ENCODE data around the gene HOXB7.
A peak's percentile ranks its signal among the peaks of the same experiment; 100 is the strongest.

HOXB7 gene

GRCh38 chr17:48593840-48594537, 16.8 kb downstream of the HOXB7 start:
- H3K27ac Mint-ChIP-seq, result peak overlapping the region; percentile 31
- H3K36me3 Mint-ChIP-seq, result peaks cover 5 to 8% of the 10 kb centered on the region in 2 donors
- ATAC-seq (replicated peaks) (peak; percentile 60 to 64), DNase-seq (peak; percentile 76)
- no peaks in the 10 kb centered on the region for H3K9me3 Mint-ChIP-seq
- H3K4me3 Mint-ChIP-seq, result peak overlapping the region; percentile 75 to 80
- peaks cover 43 to 71% of the 10 kb centered on the region in 2 donors for H3K4me1 Mint-ChIP-seq
- peaks cover 89 to 98% of the 10 kb centered on the region in 2 donors for H3K27me3 Mint-ChIP-seq

GRCh38 chr17:48593126-48593829, 17.5 kb downstream of the HOXB7 start, which contains the start of gene HOXB5:
TSS of gene HOXB5 (minus strand) at chr17:48593779. CDS start at chr17:48593682, 97 bp downstream.
- Mint-ChIP-seq H3K4me1 (peaks cover 41 to 64% of the 10 kb centered on the region in 2 donors), H3K27ac (peak within 1 kb of the TSS; percentile 83)
- ATAC-seq (replicated peaks), result peak; percentile 27 to 38

DNA sequence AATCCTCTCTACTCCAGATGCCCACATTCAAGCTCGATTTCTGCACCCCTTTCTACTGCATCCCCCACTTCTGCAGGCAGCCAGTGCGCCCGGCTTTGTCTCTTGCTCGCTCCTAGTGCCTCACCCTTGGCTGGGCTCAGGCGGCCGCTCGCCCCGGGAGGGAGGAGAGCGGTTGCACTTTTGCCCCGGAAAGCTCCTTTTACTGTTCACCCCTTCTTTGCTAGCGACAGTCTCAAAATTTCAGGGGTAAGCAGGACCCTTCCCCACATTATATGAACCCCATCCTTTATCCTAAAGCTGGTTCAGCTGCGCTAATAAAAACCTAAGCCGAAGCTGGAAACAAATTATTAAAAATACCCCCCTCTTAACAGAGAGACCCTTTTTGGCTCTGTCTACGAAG, 18.2 kb downstream of the HOXB7 start:
- H3K27me3 Mint-ChIP-seq, result peaks cover 88 to 97% of the 10 kb centered on the region in 2 donors
- peaks cover 5 to 8% of the 10 kb centered on the region in 2 donors for H3K36me3 Mint-ChIP-seq
- H3K4me3 Mint-ChIP-seq, result peak overlapping the region; percentile 75 to 80
- H3K4me1 Mint-ChIP-seq, result peaks cover 36 to 57% of the 10 kb centered on the region in 2 donors
- H3K27ac Mint-ChIP-seq, result peak overlapping the region; percentile 75
- no peaks in the 10 kb centered on the region for H3K9me3 Mint-ChIP-seq
- DNase-seq (no peak), ATAC-seq (replicated peaks) (peak; percentile 37 to 40)

More at GRCh38 chr17:48593126-48593829, 17.5 kb downstream of the HOXB7 start, which contains the start of gene HOXB5:
- Mint-ChIP-seq H3K27me3 (peaks cover 88 to 98% of the 10 kb centered on the region in 2 donors), H3K4me3 (peak within 1 kb of the TSS; percentile 75 to 80), H3K36me3 (peaks cover 5 to 8% of the 10 kb centered on the region in 2 donors), H3K9me3 (no peaks in the 10 kb centered on the region)
- DNase-seq, result no peak

DNA sequence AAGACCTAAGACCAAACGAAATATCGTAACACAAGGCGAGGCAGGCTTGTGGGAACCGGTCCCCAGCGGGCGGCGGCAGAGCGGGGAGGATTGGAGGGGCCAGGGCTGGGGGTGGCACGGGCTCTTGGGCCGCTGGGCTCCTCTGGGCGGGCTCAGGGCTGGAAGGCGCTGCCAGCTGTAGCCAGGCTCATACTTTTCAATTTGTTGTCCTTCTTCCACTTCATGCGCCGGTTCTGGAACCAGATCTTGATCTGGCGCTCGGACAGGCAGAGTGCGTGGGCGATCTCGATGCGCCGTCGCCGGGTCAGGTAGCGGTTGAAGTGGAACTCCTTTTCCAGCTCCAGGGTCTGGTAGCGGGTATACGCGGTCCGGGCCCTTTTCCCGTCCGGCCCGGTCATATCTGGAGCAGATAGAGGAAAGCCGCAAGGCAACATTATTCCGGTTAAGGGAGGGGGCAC, 18.7 kb downstream of the HOXB7 start:
- Mint-ChIP-seq H3K9me3 (no peaks in the 10 kb centered on the region), H3K4me3 (peak overlapping the region; percentile 75 to 80), H3K27ac (no peak overlapping the region), H3K36me3 (peaks cover 5 to 8% of the 10 kb centered on the region in 2 donors), H3K27me3 (peaks cover 88 to 97% of the 10 kb centered on the region in 2 donors), H3K4me1 (peaks cover 32 to 54% of the 10 kb centered on the region in 2 donors)
- no peak for DNase-seq
- ATAC-seq (replicated peaks), result no peak

DNA sequence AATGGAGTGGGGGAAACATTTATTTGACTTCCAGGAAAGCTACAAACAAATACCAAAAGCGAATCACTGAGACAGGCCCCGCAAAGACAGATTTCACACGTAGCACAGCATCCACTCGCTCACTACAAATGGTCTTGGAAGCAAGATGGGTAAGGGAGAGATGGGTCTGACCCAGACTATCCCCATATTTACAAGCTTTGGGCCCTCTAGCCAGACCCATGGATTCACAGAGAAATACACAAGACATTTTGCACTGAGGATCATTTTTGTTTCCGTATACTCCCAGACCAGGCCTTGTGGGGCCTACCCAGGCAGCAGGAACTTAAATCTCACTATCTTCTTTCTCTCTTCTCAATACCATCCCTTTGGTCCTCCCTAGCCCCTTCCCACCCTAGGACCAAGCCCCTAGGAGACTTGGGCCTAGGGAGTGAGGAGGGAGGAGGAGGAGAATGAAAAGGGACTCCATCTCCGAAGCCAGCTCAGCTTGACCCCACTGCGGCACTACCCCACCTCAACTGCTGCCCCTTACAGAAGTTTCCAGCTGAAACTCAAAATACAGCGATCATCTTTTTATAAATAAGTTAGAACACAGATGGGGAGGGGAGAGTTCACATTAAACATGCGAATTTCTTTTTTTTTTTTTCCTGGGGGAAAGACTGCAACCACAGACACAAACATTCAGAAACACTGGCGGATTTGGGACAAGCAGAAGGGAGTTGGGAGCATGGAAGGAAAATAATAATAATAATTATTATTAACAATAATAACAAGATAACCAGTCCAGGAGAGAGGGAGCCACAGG, 19.4 kb downstream of the HOXB7 start:
- Mint-ChIP-seq H3K27ac (no peak overlapping the region), H3K4me3 (peak overlapping the region in 1 of 2 donors; percentile 75), H3K4me1 (peaks cover 26 to 54% of the 10 kb centered on the region in 2 donors), H3K9me3 (no peaks in the 10 kb centered on the region), H3K36me3 (peaks cover 5 to 7% of the 10 kb centered on the region in 2 donors), H3K27me3 (peaks cover 88 to 97% of the 10 kb centered on the region in 2 donors)
- ATAC-seq (replicated peaks), result no peak
- no peak for DNase-seq

- Mint-ChIP-seq H3K36me3 (peaks cover 4% of the 10 kb centered on the region in 2 donors), H3K27me3 (peaks cover 90 to 97% of the 10 kb centered on the region in 2 donors), H3K4me3 (no peak overlapping the region), H3K27ac (peak overlapping the region; percentile 62), H3K9me3 (no peaks in the 10 kb centered on the region), H3K4me1 (peaks cover 29 to 54% of the 10 kb centered on the region in 2 donors)
- ATAC-seq (replicated peaks) (no peak), DNase-seq (no peak)
Measured at GRCh38 chr17:48590607-48591161, 20.1 kb downstream of the HOXB7 start.

DNA sequence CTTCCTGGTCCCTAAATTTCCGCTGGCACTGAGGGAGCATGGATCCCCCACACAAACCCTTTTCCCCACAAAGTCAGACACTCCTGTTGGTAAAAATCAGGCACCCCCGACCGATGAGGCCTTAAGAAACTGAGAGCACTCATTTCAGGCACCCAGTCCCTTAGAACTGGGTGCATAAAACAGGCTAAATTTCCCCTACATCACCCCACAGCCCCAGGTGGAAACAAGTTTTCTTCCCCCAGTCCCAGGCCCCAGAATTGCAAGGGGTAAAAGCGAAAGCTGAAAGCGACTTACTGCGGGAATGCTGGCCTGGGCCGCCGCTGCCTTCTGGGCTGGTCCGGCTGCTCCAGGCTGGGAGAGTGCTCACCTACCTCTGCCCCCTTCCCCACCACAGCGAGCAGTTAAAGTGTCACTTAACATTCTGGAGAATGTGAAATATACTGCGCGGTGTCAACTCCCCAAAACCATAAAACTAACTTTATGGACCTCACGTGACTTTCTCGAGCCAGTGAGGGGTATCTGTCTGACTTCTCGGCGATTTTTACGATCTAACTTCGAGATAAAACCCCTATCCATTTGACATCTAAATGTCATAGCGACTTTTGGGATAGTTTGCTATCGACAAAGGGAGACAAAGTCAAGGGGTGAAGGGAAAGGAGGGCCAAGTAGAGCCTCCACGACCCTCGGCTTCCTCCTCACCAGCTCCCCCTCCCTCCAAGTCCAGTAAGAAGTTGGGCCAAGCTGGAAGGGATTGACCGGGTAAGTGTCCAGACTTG, 20.8 kb downstream of the HOXB7 start, which contains the start of gene HOXB3:
HOXB3 (minus strand) TSS at position 411 of the 776 bp plus-strand sequence. CDS start 37,767 bp downstream, outside the sequence.
- peaks cover 4% of the 10 kb centered on the region in 2 donors for H3K36me3 Mint-ChIP-seq
- H3K27me3 Mint-ChIP-seq, result peaks cover 90 to 97% of the 10 kb centered on the region in 2 donors
- ATAC-seq (replicated peaks) (no peak), DNase-seq (no peak)
- peak within 1 kb of the TSS; percentile 62 for H3K27ac Mint-ChIP-seq
- H3K4me1 Mint-ChIP-seq, result peaks cover 35 to 61% of the 10 kb centered on the region in 2 donors
- H3K9me3 Mint-ChIP-seq, result no peaks in the 10 kb centered on the region
- H3K4me3 Mint-ChIP-seq, result peak within 1 kb of the TSS; percentile 46 to 68

DNA sequence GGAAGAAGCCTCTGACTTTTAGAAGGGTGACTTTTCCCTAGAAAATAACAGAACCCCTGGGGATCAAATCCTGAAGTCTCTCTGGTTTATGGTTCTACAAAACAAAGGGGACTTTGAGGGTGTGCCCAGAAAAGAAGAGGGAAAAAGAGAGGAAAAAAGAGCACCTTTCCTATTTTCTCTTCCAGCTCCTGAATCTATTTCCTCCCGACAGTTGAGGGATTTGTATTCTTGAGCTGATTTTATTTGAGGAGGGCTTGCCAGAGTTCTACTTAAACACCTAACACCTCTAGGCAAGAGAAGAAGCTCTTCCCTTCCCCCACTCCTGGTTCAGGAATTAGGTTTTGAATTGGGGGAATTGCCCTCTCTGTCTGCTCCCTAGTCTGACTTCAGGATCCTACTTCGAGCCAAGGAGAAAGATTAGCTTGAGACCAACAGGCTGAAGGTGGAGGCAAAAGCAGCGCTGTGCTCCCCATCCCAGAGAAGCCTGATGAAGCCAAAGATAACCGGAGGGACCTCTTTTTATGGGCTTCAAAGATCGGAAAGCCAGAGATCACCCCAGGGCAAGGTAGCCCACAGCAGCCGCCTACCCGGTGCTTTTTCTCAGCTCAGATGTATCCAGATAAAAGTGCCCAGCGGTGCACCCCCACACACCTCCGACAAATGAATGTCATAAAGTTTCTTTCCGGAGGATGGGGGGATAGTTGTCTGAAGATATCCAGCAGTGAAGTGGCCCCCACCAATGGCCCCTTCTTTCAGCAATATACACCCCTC, 21.6 kb downstream of the HOXB7 start:
- H3K4me3 Mint-ChIP-seq, result peak overlapping the region; percentile 46 to 68
- no peak overlapping the region for H3K27ac Mint-ChIP-seq
- peaks cover 38 to 65% of the 10 kb centered on the region in 2 donors for H3K4me1 Mint-ChIP-seq
- peaks cover 4% of the 10 kb centered on the region in 2 donors for H3K36me3 Mint-ChIP-seq
- DNase-seq (no peak), ATAC-seq (replicated peaks) (no peak)
- no peaks in the 10 kb centered on the region for H3K9me3 Mint-ChIP-seq
- H3K27me3 Mint-ChIP-seq, result peaks cover 95 to 99% of the 10 kb centered on the region in 2 donors

DNA sequence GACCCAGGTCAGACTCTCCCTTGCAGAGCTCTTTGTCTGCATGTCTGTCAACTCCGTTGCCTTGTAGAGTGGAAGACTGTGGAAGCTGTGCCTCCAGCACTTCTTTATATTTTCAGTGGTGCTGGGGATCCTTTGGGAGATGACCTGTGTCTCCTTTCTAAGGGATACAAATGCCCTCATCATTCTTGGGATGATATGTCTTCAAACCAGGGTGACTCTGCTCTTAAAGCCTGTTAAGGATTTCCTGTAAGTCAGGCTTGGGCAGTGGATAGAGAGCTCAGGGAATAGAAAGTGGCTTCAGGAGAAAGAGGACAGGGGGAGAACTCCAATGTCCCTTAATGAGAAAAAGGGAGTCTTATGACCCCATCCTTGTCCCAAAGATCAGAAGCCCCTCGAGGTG, 22.3 kb downstream of the HOXB7 start:
- Mint-ChIP-seq H3K9me3 (no peaks in the 10 kb centered on the region), H3K27ac (no peak overlapping the region), H3K4me1 (peaks cover 38 to 59% of the 10 kb centered on the region in 2 donors), H3K4me3 (no peak overlapping the region), H3K36me3 (peaks cover 4% of the 10 kb centered on the region in 2 donors), H3K27me3 (peaks cover 95 to 99% of the 10 kb centered on the region in 2 donors)
- ATAC-seq (replicated peaks) (no peak), DNase-seq (no peak)

GRCh38 chr17:48588074-48588415, 22.8 kb downstream of the HOXB7 start:
- Mint-ChIP-seq H3K36me3 (peaks cover 4% of the 10 kb centered on the region in 2 donors), H3K9me3 (no peaks in the 10 kb centered on the region), H3K27me3 (peaks cover 95 to 99% of the 10 kb centered on the region in 2 donors), H3K4me1 (peaks cover 34 to 55% of the 10 kb centered on the region in 2 donors), H3K27ac (no peak overlapping the region), H3K4me3 (no peak overlapping the region)
- ATAC-seq (replicated peaks) (no peak), DNase-seq (no peak)

DNA sequence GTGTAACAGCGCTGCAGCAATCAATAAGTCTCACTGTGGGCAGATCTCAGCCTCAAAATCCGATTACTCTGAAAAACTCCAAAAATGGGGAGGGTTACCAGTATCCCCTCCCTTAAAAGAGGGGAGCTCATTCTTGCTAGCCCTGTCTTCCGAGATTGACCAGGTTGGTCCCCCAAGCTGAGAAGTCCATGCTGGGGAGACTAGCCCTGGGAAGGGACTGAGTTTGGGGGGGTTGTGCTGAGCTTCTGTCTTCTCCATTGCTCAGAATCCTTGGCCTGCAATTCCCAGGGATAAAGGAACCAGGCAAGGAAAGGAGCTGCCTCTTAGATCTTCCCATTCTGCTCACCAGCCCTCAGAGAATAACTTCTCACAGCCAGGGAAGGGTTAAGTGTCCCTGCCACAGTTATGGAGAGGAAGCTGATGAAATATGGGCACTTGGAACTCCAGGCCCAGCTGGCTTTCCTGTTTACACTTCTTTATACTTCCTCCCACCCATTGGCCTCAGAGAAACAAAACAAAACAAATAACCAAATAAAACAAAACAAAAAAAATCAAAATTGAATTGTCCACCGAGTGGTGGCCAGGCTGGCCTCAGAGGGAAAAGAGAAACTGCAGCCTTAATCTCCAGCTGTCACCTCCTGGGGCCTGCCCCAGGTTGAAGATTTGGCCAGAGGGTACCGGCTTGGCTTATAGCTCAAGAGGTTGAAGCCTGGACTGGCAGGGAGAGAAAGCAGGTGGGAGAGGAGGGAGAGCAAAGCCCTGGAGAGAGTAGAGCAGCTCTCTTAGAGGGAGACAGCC, 23.3 kb downstream of the HOXB7 start:
- Mint-ChIP-seq H3K27me3 (peaks cover 97 to 99% of the 10 kb centered on the region in 2 donors), H3K4me3 (no peak overlapping the region), H3K9me3 (no peaks in the 10 kb centered on the region), H3K27ac (no peak overlapping the region), H3K4me1 (peaks cover 31 to 55% of the 10 kb centered on the region in 2 donors), H3K36me3 (peaks cover 4% of the 10 kb centered on the region in 2 donors)
- no peak for DNase-seq
- no peak for ATAC-seq (replicated peaks)

Data from stimulated activated naive B cell treated with anti-CD40 and anti-IgM and Interleukin-4, amounts not matched to agents 10 μg/mL and 1 μg/mL and 100 μg/mL, for 72 hours (primary cell).